Osteocyte (in vitro differentiated cells): Measurements from ENCODE around the gene SEZ6L. TPM values are rescaled to one million over a fixed set of nuclear protein-coding genes. Genes with fewer than 3 reads are reported as not detected.

ENCODE experiments used
- DNase-seq: peaks from one replicate; pipeline ENCODE4 v3.0.0; 2021; ENCODE audit warnings: mixed read lengths; ENCODE audit not compliant: unreplicated experiment; ENCODE audit errors: extremely low spot score
- H3K27ac Mint-ChIP-seq: one replicate; pipeline ENCODE4 v1.8.0; 2021; ENCODE audit warnings: mild to moderate bottlenecking, mixed read lengths; ENCODE audit not compliant: unreplicated experiment
- H3K27me3 Mint-ChIP-seq: one replicate; pipeline ENCODE4 v1.8.0; 2021; ENCODE audit warnings: mixed read lengths; ENCODE audit not compliant: unreplicated experiment
- H3K36me3 Mint-ChIP-seq: one replicate; pipeline ENCODE4 v1.8.0; 2021; ENCODE audit warnings: mixed read lengths; ENCODE audit not compliant: unreplicated experiment
- H3K4me1 Mint-ChIP-seq: one replicate; pipeline ENCODE4 v1.8.0; 2021; ENCODE audit warnings: mixed read lengths; ENCODE audit not compliant: unreplicated experiment
- H3K4me3 Mint-ChIP-seq: one replicate; pipeline ENCODE4 v1.8.0; 2021; ENCODE audit warnings: mild to moderate bottlenecking, moderate library complexity, mixed read lengths; ENCODE audit not compliant: unreplicated experiment
- H3K9me3 Mint-ChIP-seq: one replicate; pipeline ENCODE4 v1.8.0; 2021; ENCODE audit warnings: mixed read lengths; ENCODE audit not compliant: unreplicated experiment
- total RNA-seq: library from RNA; stranded (reverse); gene quantifications from 2 replicates; pipeline ENCODE4 v1.2.1, GENCODE V29; 2021
- TF ChIP-seq, protein P1 (sequence below): fragments of 200-600 bp; sonication (generic); IDR thresholded peaks from 2 replicates; pipeline ENCODE4 v1.5.0; 2021; ENCODE audit warnings: antibody characterized with exemption, mild to moderate bottlenecking, moderate library complexity

SEZ6L gene
- total RNA-seq, 1 donor from 2014 or later = not detected

DNA sequence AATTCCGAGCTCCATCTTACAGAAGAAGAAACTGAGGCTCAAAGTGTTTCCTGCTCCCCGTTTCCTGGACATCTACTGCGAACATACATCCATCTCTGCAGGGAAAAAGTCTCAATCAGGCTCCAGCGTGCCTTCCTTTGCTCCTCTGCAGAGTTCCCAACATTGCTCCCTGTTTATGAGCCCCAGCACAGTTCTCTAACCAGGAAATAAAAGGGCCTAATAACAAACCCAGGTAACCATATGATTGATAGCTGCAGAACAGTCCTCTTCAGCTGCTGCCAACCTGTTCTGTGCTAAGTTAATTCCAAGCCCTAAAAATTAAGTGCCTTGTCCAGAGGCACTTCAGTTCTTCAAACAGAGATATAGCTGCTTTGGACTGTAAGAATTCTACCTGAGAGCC lies 154.9 kb downstream of the SEZ6L start:
- H3K36me3 Mint-ChIP-seq = no peaks in the 10 kb centered on the region
- no peaks in the 10 kb centered on the region for H3K27me3 Mint-ChIP-seq
- no peak overlapping the region for H3K4me3 Mint-ChIP-seq
- TF ChIP-seq, protein P1, sequence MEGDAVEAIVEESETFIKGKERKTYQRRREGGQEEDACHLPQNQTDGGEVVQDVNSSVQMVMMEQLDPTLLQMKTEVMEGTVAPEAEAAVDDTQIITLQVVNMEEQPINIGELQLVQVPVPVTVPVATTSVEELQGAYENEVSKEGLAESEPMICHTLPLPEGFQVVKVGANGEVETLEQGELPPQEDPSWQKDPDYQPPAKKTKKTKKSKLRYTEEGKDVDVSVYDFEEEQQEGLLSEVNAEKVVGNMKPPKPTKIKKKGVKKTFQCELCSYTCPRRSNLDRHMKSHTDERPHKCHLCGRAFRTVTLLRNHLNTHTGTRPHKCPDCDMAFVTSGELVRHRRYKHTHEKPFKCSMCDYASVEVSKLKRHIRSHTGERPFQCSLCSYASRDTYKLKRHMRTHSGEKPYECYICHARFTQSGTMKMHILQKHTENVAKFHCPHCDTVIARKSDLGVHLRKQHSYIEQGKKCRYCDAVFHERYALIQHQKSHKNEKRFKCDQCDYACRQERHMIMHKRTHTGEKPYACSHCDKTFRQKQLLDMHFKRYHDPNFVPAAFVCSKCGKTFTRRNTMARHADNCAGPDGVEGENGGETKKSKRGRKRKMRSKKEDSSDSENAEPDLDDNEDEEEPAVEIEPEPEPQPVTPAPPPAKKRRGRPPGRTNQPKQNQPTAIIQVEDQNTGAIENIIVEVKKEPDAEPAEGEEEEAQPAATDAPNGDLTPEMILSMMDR = no peak
- no peaks in the 10 kb centered on the region for H3K9me3 Mint-ChIP-seq
- no peak for DNase-seq
- no peak overlapping the region for H3K27ac Mint-ChIP-seq
- peaks cover 32% of the 10 kb centered on the region for H3K4me1 Mint-ChIP-seq

DNA sequence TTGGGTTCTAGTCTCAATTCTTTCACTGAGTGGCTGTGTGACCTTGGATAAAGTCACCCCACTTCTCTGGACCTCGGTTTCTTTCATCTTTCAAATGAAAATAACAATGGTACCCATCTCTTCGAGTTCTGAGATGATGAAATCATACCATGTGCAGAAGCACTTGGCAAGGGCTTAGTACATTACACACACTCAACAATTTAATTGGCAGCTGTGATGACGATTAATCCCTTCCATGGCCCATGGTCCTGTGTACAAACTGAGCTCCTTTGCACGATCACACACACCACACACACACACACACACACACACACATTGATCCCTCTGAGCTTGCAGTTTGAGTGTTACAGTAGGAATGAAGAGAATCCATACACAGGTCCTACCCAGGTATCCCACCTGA lies 156.4 kb downstream of the SEZ6L start:
- TF ChIP-seq, protein P1 = no peak
- Mint-ChIP-seq H3K27me3 (peaks cover 6% of the 10 kb centered on the region), H3K36me3 (no peaks in the 10 kb centered on the region), H3K4me3 (no peak overlapping the region), H3K4me1 (peaks cover 31% of the 10 kb centered on the region), H3K27ac (no peak overlapping the region), H3K9me3 (no peaks in the 10 kb centered on the region)
- no peak for DNase-seq

DNA sequence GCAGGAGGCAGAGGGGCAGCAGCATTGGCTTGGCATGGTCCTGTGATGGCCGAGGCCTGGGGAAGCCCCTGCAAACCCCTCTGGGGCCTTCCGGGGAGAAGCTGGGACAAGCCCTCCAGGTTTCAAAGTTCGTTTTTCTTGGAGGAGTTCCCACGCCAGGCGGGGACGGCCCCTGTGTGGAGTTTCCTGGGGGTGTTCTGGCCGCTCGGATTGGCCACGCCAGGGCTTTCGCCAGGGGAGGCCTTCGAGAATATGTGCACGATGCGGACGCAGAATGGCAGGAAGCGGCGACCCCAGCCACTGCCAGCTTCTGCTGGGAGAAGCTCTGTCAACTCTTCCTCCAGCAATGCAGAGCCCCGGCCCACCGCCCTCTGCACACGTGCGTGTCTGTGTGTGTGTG lies 157.5 kb downstream of the SEZ6L start:
- DNase-seq = no peak
- Mint-ChIP-seq H3K4me3 (no peak overlapping the region), H3K4me1 (peaks cover 21% of the 10 kb centered on the region), H3K9me3 (no peaks in the 10 kb centered on the region), H3K27ac (no peak overlapping the region), H3K27me3 (peaks cover 6% of the 10 kb centered on the region), H3K36me3 (no peaks in the 10 kb centered on the region)
- TF ChIP-seq, protein P1 = no peak

DNA sequence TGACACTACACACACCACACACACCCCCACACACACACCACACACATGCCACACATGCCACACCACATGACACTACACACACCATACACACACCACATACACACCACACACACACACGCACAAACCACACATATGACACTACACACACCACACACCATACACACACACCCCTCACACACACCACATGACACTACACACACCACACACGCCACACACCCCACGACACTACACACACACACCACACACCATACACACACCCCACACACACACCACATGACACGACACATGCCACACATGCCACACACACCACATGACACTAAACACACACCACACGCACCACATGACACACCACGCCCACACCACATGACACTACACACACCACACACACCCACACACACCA lies 158.0 kb downstream of the SEZ6L start:
- Mint-ChIP-seq H3K27me3 (peaks cover 6% of the 10 kb centered on the region), H3K27ac (no peak overlapping the region), H3K4me1 (peaks cover 16% of the 10 kb centered on the region), H3K9me3 (no peaks in the 10 kb centered on the region), H3K4me3 (no peak overlapping the region), H3K36me3 (no peaks in the 10 kb centered on the region)
- DNase-seq = no peak
- TF ChIP-seq, protein P1 = no peak

DNA sequence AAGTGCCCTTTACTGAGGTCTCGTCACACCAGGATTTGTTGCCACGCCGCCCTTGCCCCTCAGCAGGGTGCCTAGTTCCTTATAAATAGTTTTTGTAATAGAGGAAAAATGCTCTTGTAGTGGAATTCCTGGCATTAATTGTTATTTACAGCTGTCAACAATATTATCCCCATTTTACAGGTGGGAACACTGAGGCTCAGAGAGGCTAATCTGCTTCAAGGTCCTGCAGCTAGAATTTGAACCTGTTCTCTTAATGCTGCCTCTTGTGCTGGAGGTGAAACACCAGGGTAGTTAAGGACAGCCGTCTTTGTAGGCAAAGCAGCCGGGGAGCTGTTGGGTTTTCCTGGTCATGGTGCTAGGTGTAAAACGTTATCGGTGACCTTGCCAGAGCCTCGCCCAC lies 159.0 kb downstream of the SEZ6L start:
- no peak overlapping the region for H3K27ac Mint-ChIP-seq
- no peak for DNase-seq
- no peak overlapping the region for H3K4me3 Mint-ChIP-seq
- peaks cover 8% of the 10 kb centered on the region for H3K4me1 Mint-ChIP-seq
- H3K36me3 Mint-ChIP-seq = no peaks in the 10 kb centered on the region
- no peaks in the 10 kb centered on the region for H3K9me3 Mint-ChIP-seq
- H3K27me3 Mint-ChIP-seq = peaks cover 12% of the 10 kb centered on the region
- TF ChIP-seq, protein P1 = no peak
